ENCODE results near the gene FBLN1.

GRCh38 chr22:45549762-45550378 lies 47.2 kb downstream of the FBLN1 start:
- TF ChIP-seq GATA2 (IDR thresholded peaks at IDR 0.05; ENCODE audit: low read depth, low read length), result no peak
- no peak for TF ChIP-seq GATA3 (IDR thresholded peaks at IDR 0.05; ENCODE audit: low read depth, low read length)

Data from SH-SY5Y (cell line).